GM19023 (cell line): ENCODE results near the gene EGFLAM.

Source experiments
- ATAC-seq: cut with Tn5 transposase; IDR thresholded peaks from one replicate; pipeline ENCODE4 v1.9.1; 2021; ENCODE audit warnings: mild to moderate bottlenecking, moderate library complexity; ENCODE audit not compliant: unreplicated experiment

The EGFLAM gene

DNA sequence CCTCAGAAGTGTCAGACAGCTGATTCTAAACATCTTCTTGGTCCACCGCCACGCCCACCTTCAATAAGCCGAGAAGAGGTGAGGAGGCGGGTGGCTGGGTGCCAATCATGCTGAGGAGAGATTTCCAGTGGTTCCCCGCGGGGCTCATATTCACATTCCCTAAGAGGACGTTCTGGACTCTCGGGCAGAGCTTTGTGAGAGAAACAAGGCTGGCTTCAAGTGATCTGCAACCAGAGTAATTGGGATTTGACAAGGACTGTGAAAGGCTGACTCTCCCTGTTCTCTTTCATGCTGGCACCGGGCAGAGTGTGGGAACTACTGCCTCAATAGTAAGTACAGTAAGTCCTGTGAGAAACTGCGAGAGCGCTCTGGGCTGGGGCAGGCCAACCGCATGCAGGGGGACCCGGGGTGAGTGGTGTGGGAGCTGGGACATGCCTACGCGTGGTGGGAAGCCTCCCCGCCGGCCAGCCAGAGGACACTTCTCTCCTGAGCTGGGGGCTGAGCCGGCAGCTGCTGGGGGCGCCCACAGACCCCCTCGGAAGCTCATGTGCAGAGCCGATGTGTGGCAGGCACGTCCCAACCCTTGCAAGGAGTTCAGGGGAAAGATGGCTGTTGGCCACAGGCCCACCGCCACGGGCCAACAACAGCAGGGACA, 187.1 kb downstream of the EGFLAM start:
- ATAC-seq = no peak

DNA sequence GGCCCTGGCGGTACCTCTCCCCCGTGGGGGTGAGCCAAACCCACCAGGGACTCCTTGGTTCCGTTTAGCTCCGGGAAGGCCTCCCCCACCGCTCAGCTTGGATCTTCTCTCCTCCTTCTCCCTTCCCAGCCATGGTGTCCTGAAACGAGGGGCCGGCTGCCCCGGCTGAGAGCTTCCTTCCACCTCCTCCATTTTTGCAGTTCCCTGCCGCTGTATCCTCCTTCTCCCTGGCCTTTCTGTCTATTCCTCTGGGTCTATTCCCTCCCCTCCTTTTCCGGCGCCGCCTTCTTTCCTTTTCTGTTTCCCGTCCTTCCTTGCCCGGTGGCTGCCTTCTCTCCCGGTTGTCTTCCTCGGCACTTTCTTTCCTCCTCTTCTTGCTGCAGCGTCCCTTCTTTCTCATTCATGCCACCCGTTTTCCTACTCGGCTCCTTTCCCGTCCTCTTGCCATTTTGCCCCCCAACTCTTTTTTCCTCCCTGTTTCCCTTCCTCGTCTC, 187.7 kb downstream of the EGFLAM start:
- no peak for ATAC-seq

DNA sequence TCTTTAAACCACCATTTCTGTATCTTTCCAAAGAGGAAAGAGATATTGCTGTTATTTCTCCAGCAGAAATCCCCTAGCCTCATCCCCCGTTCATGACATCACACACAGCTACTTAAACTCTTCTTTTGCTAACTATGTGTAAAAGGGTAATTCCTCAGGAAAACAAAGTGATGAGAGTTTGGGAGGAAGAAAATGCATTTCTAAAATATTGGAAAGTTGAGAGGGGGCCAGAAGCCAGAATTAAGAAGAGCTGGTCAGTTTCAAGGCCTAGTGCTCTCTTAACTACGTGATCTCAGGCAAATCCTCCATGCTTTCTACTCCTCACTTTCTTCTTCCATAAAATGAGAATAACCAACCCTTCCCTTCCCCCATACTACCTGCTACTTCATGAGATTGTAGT, 188.7 kb downstream of the EGFLAM start:
- ATAC-seq = no peak

DNA sequence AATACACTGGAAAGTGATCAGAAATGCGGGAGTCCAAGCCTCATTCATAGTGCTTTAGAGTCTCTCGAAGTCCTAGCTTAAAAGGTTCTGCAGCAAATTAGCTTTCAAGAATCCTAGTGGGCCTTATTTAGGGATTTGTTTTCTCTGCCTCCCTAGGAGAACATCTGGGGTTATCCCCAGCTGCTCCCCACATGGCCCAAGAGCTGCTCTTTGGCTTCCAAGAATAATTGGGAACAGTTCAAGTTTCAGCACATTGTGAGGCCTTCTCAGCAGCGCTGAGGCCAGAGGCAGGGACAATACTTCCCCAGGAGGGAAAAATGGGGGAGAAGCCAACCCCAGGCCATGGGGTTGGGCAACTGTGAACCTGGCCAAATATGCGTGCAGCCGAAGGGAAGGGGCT, 189.4 kb downstream of the EGFLAM start:
- no peak for ATAC-seq

DNA sequence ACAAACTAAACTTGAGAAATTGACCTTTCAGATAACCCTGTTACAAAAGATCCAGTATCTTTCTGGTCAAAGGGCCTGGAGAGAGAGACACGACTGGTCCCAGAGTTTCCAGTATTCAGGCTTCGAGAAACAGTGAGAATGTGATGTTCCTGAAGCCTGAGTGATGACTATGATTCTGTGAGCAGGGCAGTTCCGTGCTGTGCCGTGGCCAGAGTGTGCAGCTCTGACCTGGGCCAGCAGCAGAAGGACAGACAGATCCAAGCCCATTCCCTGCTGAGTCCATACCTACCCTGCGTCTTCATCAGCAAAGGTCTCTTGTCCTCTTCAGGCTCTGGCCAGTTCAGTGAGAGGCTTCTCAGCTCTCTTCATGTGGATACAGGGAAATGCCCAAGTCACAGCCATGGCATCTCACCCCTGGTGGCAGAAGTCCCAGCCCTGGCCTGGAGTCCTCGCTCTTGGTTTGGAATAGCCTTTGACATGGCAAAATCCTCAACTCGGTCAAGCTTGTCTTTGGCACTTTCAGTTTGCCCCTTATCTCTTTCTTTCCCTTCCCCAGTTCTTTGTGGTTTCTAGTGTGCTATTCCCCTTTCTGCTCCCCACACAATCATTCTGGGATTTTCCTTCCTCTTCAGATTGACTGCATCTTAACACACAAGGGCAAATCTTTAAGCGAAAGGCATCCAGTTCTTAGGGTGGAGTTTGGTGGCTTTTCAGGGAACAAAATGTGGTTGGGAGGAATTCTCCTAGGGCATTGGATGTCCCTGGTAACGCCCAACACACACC, 190.4 kb downstream of the EGFLAM start:
- no peak for ATAC-seq

DNA sequence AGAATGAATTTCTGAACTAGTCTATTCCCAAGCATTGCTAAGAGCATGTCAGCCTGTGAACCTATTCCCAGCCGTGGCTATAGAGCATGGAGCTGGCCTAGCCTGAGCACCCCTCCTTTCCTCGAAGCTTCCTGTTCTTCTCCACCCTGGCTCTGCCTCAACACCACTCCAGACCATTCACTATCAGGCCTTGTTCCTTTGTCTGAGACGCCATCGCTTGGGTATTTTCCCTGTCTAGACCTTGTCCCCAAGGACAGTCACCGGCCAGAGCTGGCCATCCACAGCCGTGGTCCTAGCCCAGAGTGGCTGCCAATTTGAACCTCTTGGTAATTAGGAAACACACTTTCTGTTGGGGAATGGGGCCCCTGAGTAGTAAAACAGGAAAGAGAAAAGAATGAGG, 192.3 kb downstream of the EGFLAM start:
- no peak for ATAC-seq

DNA sequence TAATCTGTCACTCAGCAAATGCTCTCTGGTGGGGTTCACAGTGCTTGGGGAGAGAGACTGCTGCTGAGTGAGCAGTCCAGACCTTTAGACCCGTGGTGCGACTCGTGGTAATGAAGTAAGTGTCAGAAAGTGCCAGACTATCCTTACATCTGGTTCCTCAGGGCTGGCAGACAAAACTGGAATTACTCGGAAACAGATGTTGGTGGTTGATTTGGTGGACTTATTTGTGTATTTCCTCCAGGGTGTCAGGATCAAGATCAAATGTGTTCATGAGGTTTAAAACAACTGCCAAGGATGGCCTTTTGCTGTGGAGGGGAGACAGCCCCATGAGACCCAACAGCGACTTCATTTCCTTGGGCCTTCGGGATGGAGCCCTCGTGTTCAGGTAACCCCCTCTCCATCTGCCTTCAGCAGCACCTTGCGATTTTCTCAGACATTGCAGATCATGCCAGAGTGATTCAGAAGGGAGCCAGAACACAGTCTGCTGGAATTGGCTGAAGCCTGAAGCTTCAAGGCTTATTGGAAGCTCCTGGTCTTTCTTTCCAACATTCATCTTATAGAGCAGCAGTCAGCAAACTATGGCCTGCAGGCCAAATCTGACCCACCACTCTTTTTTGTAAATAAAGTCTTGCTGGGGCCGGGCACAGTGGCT, 192.8 kb downstream of the EGFLAM start:
- ATAC-seq = no peak

DNA sequence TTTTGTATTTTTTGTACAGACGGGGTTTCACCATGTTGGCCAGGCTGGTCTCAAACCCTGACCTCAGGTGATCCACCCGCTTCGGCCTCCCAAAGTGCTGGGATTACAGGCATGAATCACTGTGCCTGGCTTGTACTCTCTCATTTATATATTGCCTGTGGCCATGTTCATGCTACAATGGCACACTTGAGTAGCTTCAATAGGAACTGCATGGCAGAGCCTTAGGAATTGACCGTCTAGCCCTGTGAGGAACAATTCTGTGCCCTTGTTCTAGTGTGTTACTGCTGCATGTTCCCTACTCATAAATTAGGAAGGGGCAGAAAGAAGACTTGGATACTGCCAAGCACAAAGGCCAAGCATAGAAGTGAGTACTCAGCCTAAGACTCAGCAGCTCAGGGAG, 193.8 kb downstream of the EGFLAM start:
- ATAC-seq = no peak

DNA sequence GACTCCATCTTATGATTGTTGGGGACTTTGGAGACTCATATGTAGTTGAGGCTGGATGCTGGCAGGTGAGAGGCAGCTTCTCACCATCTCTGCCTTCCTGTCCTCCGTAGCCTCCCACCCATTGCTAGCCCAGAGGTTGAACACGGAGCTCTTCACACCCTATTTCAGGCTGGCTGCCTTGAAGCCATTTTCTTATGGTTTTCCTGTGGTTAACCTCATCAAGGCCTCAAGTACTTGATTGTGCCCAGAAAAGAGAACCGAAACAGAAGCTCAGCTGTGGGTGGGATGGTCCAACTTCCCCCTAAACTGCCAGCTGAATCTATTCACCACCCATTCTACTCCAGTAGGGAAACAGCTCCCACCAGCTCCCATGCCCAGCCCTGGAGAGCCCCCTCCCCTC, 195.1 kb downstream of the EGFLAM start:
- ATAC-seq = peak; percentile 98

DNA sequence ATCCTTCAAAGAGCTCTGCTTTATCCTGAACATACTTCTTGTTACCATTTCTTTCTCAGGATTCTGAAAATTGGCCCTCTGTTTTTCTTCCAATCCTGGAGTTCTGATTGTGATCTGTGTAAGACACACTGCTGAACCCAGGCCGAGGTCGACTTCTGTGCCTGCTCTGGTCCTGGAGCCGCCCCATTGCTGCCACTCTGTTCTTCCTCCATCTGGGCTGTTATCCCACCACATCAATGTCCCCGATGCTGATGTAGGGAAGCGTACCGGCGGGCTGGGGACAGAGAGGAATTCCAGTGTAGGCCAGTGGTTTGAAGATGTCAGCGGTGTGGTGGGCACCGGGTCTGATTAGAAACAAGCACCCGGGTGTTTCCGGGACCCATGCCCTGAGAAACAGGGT, 195.6 kb downstream of the EGFLAM start:
- peak; percentile 7 for ATAC-seq

DNA sequence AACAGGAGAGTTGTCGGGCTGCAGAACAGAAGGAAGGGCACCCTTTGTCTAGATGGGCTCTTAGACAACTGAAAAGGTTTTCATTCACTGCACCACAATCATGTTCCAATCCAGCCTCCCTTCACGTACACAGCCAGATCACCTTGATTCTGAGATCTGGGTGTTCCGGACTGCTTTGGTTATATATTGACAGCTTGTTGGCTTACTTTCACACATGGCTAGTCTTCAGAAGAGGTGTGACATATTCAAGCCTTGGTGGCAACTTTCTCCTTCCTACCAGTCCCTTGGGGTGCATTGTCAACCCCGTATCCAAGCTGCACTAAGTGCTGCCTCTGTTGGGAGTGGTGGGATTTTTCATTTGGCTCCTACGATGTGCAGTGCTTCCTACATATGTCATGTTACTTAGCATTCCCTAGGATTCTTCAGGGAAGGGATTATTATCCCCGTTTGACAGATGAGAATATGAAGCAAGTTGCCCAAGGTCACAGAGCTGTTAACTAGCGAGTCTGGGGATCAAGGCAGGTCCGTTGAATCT, 197.5 kb downstream of the EGFLAM start:
- ATAC-seq = no peak

DNA sequence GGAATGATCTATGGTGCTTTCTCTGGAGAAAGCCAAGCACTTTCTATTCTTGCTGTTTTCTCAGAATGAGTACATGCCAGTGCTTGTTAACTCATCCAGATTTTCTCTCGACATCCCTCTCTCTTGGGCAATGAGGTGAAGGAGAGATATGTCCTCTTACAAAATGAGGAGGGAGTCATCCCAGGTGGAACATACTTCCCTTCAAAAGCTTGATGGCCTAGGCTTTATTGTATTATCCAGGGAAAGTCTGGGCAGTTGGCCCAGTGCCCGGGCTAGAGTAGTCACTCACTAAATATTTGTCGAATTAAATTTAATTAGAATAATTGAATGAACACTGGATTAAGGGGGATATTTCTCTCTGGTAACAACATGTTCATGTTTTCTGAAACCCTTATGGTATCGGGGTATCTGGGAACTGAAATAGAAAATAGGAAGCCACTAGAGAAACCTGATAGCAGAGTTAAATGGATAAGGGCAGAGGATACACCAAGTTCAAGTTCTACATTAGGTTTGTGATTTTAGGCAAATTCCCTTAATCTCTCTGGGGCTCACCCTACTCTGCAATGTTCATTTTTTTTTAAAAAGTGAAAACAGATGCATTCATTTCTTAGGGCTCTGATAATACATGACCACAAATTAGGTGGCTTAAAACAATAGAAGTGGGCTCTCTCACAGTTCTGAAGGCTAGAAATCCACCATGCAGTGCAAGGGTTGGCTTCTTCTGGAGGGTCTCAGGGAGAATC, 198.5 kb downstream of the EGFLAM start:
- no peak for ATAC-seq

DNA sequence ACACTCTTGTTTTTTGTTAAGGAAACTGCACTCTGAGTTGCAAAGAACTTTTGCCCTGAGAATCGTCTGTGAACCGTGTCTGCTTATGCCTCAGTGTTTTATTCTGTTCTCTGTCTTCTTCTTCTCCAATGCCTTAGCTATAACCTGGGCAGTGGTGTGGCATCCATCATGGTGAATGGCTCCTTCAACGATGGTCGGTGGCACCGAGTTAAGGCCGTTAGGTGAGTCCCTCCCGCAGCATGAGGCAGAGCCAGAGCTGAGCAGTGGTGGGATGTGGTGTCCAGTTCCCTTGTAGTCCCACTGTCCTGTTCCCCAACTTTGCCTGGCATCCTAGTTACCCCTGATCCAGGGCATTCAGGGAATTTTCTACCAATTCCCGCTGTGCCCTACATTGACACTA, 199.8 kb downstream of the EGFLAM start:
- ATAC-seq = no peak

DNA sequence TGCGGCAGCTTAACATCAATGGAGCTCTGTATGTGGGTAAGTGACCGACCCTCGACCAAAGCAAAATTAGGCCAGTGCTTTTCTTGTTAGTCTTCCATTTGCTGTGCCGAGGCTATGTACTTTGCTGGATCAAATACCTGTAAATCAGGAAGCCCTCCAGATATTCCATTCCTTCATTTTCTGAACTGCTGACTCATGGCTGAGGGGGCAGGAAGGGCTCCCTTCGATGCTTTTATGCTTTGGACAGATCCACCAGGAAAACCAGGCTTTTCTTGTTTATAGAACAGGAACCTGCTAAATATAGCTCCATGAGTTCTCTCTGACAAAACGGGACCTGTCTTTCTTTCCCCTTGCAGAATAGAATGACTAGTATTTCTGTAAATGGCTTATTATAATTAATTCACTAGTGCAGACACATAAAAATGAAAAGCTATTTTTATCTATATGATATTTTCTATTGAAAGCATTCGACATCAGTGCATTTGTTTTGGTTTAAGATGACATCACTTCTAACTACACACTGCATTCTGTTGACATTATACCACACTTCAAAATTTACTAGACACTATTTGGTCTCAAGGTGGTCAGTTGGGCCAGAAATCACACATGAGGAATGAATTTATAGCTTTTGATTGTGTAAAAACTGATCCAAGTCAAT, 204.7 kb downstream of the EGFLAM start:
- no peak for ATAC-seq

DNA sequence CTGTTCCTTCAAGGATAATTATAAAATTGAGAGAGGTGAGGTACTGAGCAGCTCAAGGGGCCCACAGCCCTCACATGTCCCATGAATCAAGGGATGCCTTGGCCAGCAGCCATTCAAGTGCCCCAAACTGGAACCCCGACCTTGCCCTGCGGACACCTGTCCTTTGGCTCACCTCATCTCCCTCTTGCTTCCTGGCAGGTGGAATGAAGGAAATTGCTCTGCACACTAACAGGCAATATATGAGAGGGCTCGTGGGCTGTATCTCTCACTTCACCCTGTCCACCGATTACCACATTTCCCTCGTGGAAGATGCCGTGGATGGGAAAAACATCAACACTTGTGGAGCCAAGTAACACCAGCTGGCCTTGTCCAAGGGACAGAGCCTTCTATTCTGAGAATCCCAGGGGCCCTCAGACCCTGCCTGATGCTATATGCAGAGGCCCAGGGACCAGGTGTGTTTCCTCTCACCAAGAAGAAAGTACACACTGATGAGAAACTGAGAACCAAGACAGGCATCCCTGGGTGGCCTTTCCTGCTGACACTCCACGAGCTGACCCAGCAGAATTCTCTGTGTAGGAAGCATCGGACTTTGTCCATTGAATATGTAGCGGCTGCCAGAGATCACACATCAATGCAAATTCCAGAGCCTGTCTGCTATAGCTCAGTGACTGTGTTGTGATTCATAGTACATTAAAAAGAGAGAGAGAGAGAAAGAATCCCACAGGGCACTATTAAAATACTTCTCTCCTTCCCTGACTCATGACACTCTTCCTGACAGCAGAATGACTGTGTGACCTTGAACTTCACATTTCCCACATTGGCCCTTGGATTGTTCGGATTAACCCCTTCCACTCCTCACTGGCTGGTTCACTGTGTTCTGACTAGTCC, 205.5 kb downstream of the EGFLAM start:
- no peak for ATAC-seq

DNA sequence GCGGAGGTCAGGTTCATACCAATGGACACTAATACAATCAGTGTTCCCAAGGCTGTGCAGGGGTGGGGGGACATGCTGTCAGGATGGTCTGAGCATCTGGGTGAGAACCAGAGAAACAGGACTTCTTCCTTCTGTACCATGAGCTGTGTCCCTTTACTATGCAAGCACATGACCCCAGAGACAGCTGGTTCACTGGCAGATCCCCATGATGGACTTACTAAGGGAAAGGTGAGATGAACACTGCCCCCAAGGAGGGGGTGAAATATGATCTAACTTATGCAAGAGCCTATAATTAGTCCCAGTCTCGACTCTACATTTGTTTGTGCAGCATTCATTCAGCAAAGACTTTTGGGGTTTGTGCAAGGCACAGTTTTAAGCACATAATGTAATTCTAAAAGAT, 206.7 kb downstream of the EGFLAM start:
- ATAC-seq = no peak

DNA sequence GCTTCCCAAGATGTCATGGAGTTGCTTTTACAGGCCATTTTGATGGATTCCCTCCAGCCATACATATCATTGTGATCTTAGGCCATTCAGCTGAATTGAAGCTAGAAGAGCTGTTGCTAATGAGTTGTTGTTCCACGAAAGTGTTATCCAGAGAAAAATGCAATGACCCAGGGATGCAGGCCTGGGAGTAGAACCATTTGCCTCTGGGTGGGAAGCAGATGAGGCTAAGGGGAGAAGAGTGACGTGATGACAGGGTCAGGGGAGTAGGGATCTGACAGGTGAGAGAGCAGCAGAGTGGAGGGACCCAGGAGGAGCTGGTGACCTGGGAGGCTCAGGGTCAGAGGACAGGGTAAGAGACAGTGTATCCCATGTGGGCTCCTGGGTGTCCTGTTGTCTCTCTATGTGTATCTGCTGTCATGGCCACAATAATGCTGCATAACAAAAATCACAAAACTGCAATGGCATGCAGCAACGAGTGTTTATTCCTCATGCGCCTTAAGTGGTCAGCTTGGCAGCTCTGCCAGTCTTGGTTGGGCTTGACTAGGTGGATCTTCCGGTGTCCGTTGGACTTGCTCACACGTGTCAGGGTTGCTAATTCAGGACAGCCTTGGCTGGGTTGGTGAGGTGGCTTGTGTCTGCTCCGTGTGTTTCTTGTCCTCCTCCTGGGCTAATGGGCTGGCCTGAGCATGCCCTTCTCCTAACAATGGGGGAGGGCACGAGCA, 207.5 kb downstream of the EGFLAM start:
- ATAC-seq = no peak

DNA sequence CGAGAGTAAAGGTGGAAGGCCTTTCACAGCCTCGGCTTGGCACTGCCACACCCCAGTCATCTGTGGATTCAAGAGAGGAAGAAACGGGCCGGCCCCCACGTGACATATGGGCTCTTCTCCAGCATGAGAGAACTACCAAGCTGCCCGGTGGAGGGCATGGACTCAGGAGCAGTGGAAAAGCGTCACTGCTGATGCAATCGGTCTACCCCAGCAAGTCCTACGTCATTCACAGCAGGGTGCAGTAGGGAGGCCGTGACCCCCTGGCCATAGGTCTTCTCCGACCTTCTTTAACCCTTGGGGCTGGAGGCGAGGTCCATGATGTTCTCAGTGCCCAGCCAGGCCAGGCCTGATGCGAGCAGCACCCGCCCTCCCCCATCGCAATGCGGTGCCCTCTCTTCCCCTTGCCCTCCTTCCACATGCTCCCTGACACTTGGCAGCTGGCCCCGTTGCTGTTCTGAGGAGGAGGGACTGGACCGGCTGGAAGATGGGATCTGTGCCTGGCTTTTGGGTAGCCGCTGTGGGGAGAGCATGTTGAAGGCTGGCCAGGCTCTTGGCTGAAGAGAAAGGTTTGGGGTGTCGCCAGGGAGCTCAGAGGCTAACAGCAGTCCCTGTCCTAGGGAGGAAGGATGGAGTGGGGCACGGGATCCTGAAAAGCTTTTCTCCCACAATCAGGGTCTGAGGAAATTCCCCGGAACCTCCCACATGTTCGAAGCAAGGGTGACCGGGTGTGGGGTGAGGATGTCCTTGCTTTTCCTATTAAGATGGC, 208.2 kb downstream of the EGFLAM start:
- ATAC-seq = no peak
